B cell (primary cell): ENCODE measurements around the gene ZBTB33.

ENCODE experiments used
- EZH2 ChIP-seq: IDR thresholded peaks from 2 replicates; pipeline ENCODE4 v1.6.1; 2012; ENCODE audit warnings: borderline replicate concordance, low read depth, mild to moderate bottlenecking, moderate library complexity, low read length; ENCODE audit not compliant: insufficient read depth, poor library complexity, severe bottlenecking
- TF ChIP-seq, protein P1 (sequence below): fragments of 200-600 bp; IDR thresholded peaks from one replicate; pipeline ENCODE4 v1.8.0; 2022; ENCODE audit warnings: antibody characterized with exemption, mild to moderate bottlenecking

DNA sequence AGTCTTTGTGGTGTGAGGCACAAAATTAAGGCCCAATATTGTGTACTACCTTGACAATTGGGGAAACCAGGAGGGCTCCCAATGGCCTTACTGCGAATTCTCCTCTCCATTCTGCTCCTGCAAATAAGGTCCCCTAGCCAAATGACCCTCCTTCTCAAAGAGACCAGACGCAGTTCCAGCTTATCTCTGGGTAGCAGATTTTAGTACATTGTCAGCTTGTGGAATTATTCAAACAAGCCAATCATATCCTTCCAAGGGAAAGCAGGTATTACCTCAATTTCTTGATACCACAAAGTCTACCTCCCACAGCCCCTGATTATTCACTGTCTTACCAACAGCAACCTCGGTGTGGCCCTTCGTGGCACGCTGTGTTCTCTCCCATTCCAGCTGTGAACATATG, 7.8 kb upstream of the ZBTB33 start:
- TF ChIP-seq, protein P1, sequence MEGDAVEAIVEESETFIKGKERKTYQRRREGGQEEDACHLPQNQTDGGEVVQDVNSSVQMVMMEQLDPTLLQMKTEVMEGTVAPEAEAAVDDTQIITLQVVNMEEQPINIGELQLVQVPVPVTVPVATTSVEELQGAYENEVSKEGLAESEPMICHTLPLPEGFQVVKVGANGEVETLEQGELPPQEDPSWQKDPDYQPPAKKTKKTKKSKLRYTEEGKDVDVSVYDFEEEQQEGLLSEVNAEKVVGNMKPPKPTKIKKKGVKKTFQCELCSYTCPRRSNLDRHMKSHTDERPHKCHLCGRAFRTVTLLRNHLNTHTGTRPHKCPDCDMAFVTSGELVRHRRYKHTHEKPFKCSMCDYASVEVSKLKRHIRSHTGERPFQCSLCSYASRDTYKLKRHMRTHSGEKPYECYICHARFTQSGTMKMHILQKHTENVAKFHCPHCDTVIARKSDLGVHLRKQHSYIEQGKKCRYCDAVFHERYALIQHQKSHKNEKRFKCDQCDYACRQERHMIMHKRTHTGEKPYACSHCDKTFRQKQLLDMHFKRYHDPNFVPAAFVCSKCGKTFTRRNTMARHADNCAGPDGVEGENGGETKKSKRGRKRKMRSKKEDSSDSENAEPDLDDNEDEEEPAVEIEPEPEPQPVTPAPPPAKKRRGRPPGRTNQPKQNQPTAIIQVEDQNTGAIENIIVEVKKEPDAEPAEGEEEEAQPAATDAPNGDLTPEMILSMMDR, result no peak
- TF ChIP-seq EZH2, result no peak
